ENCODE data around the gene CYP24A1.

CYP24A1 gene

GRCh38 chr20:54122681-54123586, 50.9 kb downstream of the CYP24A1 start:
- H3K36me3 ChIP-seq (ENCODE audit: insufficient read depth, low read length): no peaks in the 10 kb centered on the region
- no peak overlapping the region for H2AFZ ChIP-seq (ENCODE audit: low read depth, low read length)
- H3K4me2 ChIP-seq (ENCODE audit: insufficient read depth, low read length): no peak overlapping the region
- no peaks in the 10 kb centered on the region for H3K79me2 ChIP-seq (ENCODE audit: insufficient read depth, low read length)
- H3K27me3 ChIP-seq (ENCODE audit: insufficient read depth, low read length, poor library complexity): peaks cover 33% of the 10 kb centered on the region
- TF ChIP-seq CTCF (IDR thresholded peaks at IDR 0.05; ENCODE audit: borderline replicate concordance, extremely low read depth, low read length, poor library complexity, severe bottlenecking) (no peak), EZH2 (IDR thresholded peaks at IDR 0.05; ENCODE audit: borderline replicate concordance, low read depth, low read length, severe bottlenecking) (no peak)
- DNase-seq: no peak
- H3K9me3 ChIP-seq (ENCODE audit: insufficient read depth, low read length, severe bottlenecking): no peaks in the 10 kb centered on the region
- H3K9ac ChIP-seq (ENCODE audit: low read depth, low read length): no peak overlapping the region
- no peak overlapping the region for H3K4me3 ChIP-seq (ENCODE audit: low read depth in 1 of 2, low read length in 2 of 2)
- H3K4me1 ChIP-seq (ENCODE audit: insufficient read depth, low read length): no peaks in the 10 kb centered on the region
- no peak overlapping the region for H3K27ac ChIP-seq (ENCODE audit: low read length)
- ATAC-seq (ENCODE audit: insufficient read depth, low read depth): no peak
- H4K20me1 ChIP-seq (ENCODE audit: insufficient read depth, low read length): no peaks in the 10 kb centered on the region

- H3K4me2 ChIP-seq (ENCODE audit: insufficient read depth, low read length): no peak overlapping the region
- H3K4me3 ChIP-seq (ENCODE audit: low read depth in 1 of 2, low read length in 2 of 2): no peak overlapping the region
- no peak overlapping the region for H3K27ac ChIP-seq (ENCODE audit: low read length)
- no peaks in the 10 kb centered on the region for H3K36me3 ChIP-seq (ENCODE audit: insufficient read depth, low read length)
- no peaks in the 10 kb centered on the region for H3K4me1 ChIP-seq (ENCODE audit: insufficient read depth, low read length)
- DNase-seq (no peak), ATAC-seq (ENCODE audit: insufficient read depth, low read depth) (no peak)
- no peak overlapping the region for H3K9ac ChIP-seq (ENCODE audit: low read depth, low read length)
- H3K27me3 ChIP-seq (ENCODE audit: insufficient read depth, low read length, poor library complexity): peaks cover 37% of the 10 kb centered on the region
- TF ChIP-seq EZH2 (IDR thresholded peaks at IDR 0.05; ENCODE audit: borderline replicate concordance, low read depth, low read length, severe bottlenecking) (no peak), CTCF (IDR thresholded peaks at IDR 0.05; ENCODE audit: borderline replicate concordance, extremely low read depth, low read length, poor library complexity, severe bottlenecking) (no peak)
- no peaks in the 10 kb centered on the region for H3K79me2 ChIP-seq (ENCODE audit: insufficient read depth, low read length)
- H3K9me3 ChIP-seq (ENCODE audit: insufficient read depth, low read length, severe bottlenecking): no peaks in the 10 kb centered on the region
- no peaks in the 10 kb centered on the region for H4K20me1 ChIP-seq (ENCODE audit: insufficient read depth, low read length)
- H2AFZ ChIP-seq (ENCODE audit: low read depth, low read length): no peak overlapping the region
Measured at GRCh38 chr20:54122189-54122588, 51.6 kb downstream of the CYP24A1 start.

GRCh38 chr20:54119744-54120143, 54.0 kb downstream of the CYP24A1 start:
- Histone ChIP-seq H4K20me1 (ENCODE audit: insufficient read depth, low read length) (no peaks in the 10 kb centered on the region), H3K4me2 (ENCODE audit: insufficient read depth, low read length) (no peak overlapping the region), H2AFZ (ENCODE audit: low read depth, low read length) (no peak overlapping the region), H3K79me2 (ENCODE audit: insufficient read depth, low read length) (no peaks in the 10 kb centered on the region), H3K4me3 (ENCODE audit: low read depth in 1 of 2, low read length in 2 of 2) (no peak overlapping the region), H3K4me1 (ENCODE audit: insufficient read depth, low read length) (no peaks in the 10 kb centered on the region), H3K9me3 (ENCODE audit: insufficient read depth, low read length, severe bottlenecking) (no peaks in the 10 kb centered on the region), H3K27me3 (ENCODE audit: insufficient read depth, low read length, poor library complexity) (peaks cover 41% of the 10 kb centered on the region), H3K36me3 (ENCODE audit: insufficient read depth, low read length) (no peaks in the 10 kb centered on the region), H3K9ac (ENCODE audit: low read depth, low read length) (no peak overlapping the region), H3K27ac (ENCODE audit: low read length) (no peak overlapping the region)
- ATAC-seq (ENCODE audit: insufficient read depth, low read depth) (no peak), DNase-seq (no peak)
- no peak for TF ChIP-seq CTCF (IDR thresholded peaks at IDR 0.05; ENCODE audit: borderline replicate concordance, extremely low read depth, low read length, poor library complexity, severe bottlenecking)
- no peak for TF ChIP-seq EZH2 (IDR thresholded peaks at IDR 0.05; ENCODE audit: borderline replicate concordance, low read depth, low read length, severe bottlenecking)
